Measurements from ENCODE around the gene HBP1.
"Not testable (repeated sequence)": the region's sequence is repeated elsewhere in the genome, so short reads cannot be mapped to it uniquely, and the experiment has no call there.

HBP1 gene

GRCh38 chr7:107185716-107186115 lies 16.9 kb downstream of the HBP1 start:
- no peak for DNase-seq (ENCODE audit: low spot score)

DNA sequence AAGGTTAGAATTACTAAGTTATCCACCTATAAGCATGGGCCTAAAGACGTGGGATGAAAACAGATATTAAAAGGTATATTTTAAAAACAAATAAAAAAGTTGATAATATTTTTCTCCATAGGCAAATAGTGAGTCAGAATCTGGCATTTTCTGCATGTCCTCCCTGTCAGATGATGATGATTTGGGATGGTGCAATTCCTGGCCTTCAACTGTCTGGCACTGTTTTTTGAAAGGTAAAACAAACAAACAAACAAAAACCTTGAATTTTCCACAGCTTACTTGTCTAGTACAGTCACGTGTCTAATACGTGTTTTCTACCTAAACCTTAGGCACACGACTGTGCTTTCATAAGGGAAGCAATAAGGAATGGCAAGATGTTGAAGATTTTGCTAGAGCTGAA lies 17.4 kb downstream of the HBP1 start:
- DNase-seq (ENCODE audit: low spot score) = no peak

- no peak for DNase-seq (ENCODE audit: low spot score)
These were observed 19.0 kb downstream of the HBP1 start for GRCh38 chr7:107187774-107188173.

GRCh38 chr7:107190090-107190489 lies 21.3 kb downstream of the HBP1 start:
- no peak for DNase-seq (ENCODE audit: low spot score)

GRCh38 chr7:107194052-107194451 lies 25.2 kb downstream of the HBP1 start:
- peak; percentile 28 for DNase-seq (ENCODE audit: low spot score)

GRCh38 chr7:107196834-107197610 lies 28.2 kb downstream of the HBP1 start:
- no peak for DNase-seq (ENCODE audit: low spot score)

GRCh38 chr7:107201795-107202450 lies 33.1 kb downstream of the HBP1 start:
- DNase-seq (ENCODE audit: low spot score) = peak; percentile 75

- DNase-seq (ENCODE audit: low spot score) = no peak
These were observed 34.8 kb downstream of the HBP1 start for GRCh38 chr7:107203607-107204006.

- DNase-seq (ENCODE audit: low spot score) = no peak
These were observed 37.3 kb downstream of the HBP1 start for GRCh38 chr7:107206136-107206535.

GRCh38 chr7:107206706-107207105 lies 37.9 kb downstream of the HBP1 start:
- DNase-seq (ENCODE audit: low spot score) = no peak

DNA sequence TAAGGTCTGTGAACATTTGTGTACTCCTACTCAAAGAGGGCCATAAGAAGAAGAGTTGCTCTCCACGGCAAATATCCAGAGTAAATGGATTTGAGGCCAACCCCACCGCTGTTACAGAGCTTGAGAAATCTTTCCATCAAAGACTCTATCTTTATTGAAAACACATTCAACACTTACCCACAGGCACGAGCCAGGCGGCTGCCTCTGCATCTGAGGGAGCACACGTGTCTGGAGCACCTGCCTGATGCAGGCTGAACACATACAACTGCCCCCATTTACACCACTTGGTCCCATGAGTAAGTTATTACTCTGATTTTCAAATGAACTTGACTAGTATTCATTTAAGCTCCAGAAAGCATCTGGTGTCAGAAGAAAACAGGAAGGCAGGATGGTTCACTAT lies 38.7 kb downstream of the HBP1 start:
- no peak for DNase-seq (ENCODE audit: low spot score)

- DNase-seq (ENCODE audit: low spot score) = peak; percentile 19
These were observed 39.3 kb downstream of the HBP1 start for GRCh38 chr7:107208024-107208521.

DNA sequence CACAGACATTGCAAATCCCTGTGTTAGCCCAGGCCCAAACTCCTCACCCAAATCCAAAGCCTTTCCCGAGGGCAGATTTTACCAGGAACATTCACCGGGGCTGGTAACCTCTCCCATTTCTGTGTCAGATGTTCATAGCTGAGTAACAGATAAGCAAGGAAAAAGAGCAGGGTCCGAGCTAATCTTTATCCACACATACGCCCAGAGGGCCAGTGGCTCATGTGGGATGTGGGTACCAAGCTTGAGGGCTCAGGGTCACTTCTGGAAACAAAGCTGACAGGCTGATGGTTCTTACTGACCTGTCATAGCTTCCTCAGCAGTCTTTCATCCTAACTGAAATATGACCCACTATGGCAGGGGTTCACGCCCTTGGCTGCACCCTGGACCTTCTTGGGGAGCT lies 39.8 kb downstream of the HBP1 start:
- no peak for DNase-seq (ENCODE audit: low spot score)

DNA sequence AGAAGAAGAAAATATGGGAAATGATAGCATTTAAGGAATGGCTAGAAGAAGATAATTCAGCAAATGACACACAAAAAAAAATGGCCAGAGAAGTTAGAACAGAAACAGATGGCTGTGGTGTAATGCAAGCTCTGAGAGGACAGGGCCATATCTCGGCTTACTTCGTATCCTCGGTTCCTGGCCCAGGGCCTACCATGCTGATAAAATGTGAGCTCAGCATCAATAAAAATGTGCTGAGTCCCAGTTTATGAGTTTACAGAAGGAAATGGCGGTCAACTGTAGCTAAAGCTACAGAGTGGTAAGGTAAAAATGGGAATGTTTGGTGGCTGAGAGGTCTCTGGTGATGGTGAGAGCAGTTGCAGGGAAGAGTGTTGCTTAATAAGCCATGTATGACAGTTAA lies 40.8 kb downstream of the HBP1 start:
- DNase-seq (ENCODE audit: low spot score) = no peak

DNA sequence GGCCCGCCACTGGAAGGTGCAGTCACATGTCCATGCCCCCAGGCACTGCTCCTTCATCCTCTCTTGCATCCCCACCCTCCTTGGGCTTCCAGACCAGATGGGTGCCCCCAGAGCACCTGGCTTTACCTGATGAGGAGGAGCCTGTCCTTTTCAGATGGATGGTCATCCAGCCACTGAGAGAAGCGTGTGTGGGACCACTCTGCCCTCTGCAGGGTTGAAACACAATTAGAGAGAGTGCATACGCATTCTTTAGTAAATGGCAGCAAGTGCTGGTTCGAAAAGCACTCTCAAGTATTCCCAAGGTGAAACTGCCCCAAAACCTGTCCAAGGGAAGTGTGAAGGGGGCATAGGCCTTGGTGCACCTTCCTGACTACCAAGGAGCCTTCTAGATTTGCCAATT lies 41.6 kb downstream of the HBP1 start:
- no peak for DNase-seq (ENCODE audit: low spot score)

GRCh38 chr7:107212725-107213124 lies 43.9 kb downstream of the HBP1 start:
- no peak for DNase-seq (ENCODE audit: low spot score)

- no peak for DNase-seq (ENCODE audit: low spot score)
These were observed 44.5 kb downstream of the HBP1 start for GRCh38 chr7:107213193-107213788.

GRCh38 chr7:107213945-107214344 lies 45.1 kb downstream of the HBP1 start:
- no peak for DNase-seq (ENCODE audit: low spot score)

GRCh38 chr7:107219563-107220244 lies 50.9 kb downstream of the HBP1 start:
- no peak for DNase-seq (ENCODE audit: low spot score)

- no peak for DNase-seq (ENCODE audit: low spot score)
These were observed 51.6 kb downstream of the HBP1 start for GRCh38 chr7:107220356-107220755.

DNA sequence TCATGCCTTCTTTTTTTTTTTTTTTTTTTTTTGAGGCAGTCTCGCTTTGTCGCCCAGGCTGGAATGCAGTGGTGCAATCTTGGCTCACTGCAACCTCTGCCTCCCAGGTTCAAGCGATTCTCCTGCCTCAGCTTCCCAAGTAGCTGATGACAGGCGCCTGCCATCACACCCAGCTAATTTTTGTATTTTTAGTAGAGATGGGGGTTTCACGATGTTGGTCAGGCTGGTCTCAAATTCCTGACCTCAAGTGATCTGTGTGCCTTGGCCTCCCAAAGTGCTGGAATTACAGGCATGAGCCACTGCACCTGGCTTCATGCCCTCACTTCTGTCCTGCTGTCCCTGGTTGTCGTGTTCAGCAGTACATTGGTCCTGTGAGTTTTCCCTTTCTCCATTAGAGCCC lies 52.0 kb downstream of the HBP1 start:
- DNase-seq (ENCODE audit: low spot score) = not testable (repeated sequence)

- no peak for DNase-seq (ENCODE audit: low spot score)
These were observed 55.8 kb downstream of the HBP1 start for GRCh38 chr7:107224374-107225223.
